Keratinocyte (primary cell): ENCODE results near the gene FAM25C. TPM values are rescaled to one million over a fixed set of nuclear protein-coding genes. Genes with fewer than 3 reads are reported as not detected.
"Not testable (repeated sequence)": the region's sequence is repeated elsewhere in the genome, so short reads cannot be mapped to it uniquely, and the experiment has no call there.

Experiments used
- DNase-seq: peaks from one replicate; pipeline ENCODE4 v3.0.0-alpha.2; 2011; ENCODE audit warnings: low read depth, missing footprints, low spot score
- FAIRE-seq: peaks from 2 replicates; lab custom pipeline; 2011; peaks lifted over from hg19 to GRCh38; lab: Jason Lieb, UNC
- H2AFZ ChIP-seq: 2 replicates; pipeline ENCODE4 v1.6.0; 2012; ENCODE audit warnings: low read length, control low read depth, inconsistent platforms; ENCODE audit not compliant: control insufficient read depth
- H3K27ac ChIP-seq: 2 replicates; pipeline ENCODE4 v1.5.1; 2011; ENCODE audit warnings: low read length; ENCODE audit not compliant: control insufficient read depth, insufficient read depth
- H3K27me3 ChIP-seq: 3 replicates; pipeline ENCODE4 v1.6.0; 2011; ENCODE audit warnings: low read length; ENCODE audit not compliant: control insufficient read depth, insufficient read depth; ENCODE audit errors: extremely low read depth
- H3K36me3 ChIP-seq, 2 experiments: 2 replicates in 1 of 2; 3 replicates in 1 of 2; pipeline ENCODE4 v1.5.1; 2011; ENCODE audit warnings: low read length in 2 of 2, mild to moderate bottlenecking in 1 of 2; ENCODE audit not compliant: control insufficient read depth in 2 of 2, insufficient read depth in 2 of 2; ENCODE audit errors: extremely low read depth in 1 of 2
- H3K4me1 ChIP-seq: 3 replicates; pipeline ENCODE4 v1.5.1; 2011; ENCODE audit warnings: low read length; ENCODE audit not compliant: control insufficient read depth, insufficient read depth; ENCODE audit errors: extremely low read depth
- H3K4me2 ChIP-seq: 3 replicates; pipeline ENCODE4 v1.6.0; 2011; ENCODE audit warnings: low read depth, low read length; ENCODE audit not compliant: control insufficient read depth, insufficient read depth; ENCODE audit errors: extremely low read depth
- H3K4me3 ChIP-seq, 3 experiments: fragments of 200-600 bp in 1 of 3; sonication (generic) in 1 of 3; 2 replicates in 2 of 3; 3 replicates in 1 of 3; pipeline ENCODE4 v1.5.1; 2011 to 2016; ENCODE audit warnings: low read length in 3 of 3, mild to moderate bottlenecking in 3 of 3, control low read depth in 2 of 3, inconsistent platforms in 1 of 3, low read depth in 1 of 3, mixed read lengths in 1 of 3, mixed run types in 1 of 3, moderate library complexity in 1 of 3; ENCODE audit not compliant: control insufficient read depth in 2 of 3, insufficient read depth in 2 of 3; ENCODE audit errors: extremely low read depth in 1 of 3
- H3K79me2 ChIP-seq: 2 replicates; pipeline ENCODE4 v1.6.0; 2012; ENCODE audit warnings: low read length; ENCODE audit not compliant: control insufficient read depth, insufficient read depth
- H3K9ac ChIP-seq: 3 replicates; pipeline ENCODE4 v1.6.0; 2011; ENCODE audit warnings: low read length; ENCODE audit not compliant: control insufficient read depth, insufficient read depth; ENCODE audit errors: extremely low read depth
- H3K9me1 ChIP-seq: 3 replicates; pipeline ENCODE4 v1.6.0; 2011; ENCODE audit warnings: low read length; ENCODE audit not compliant: control insufficient read depth, insufficient read depth; ENCODE audit errors: extremely low read depth
- H3K9me3 ChIP-seq: 2 replicates; pipeline ENCODE4 v1.5.1; 2012; ENCODE audit warnings: low read depth, low read length; ENCODE audit not compliant: control insufficient read depth
- H4K20me1 ChIP-seq: 3 replicates; pipeline ENCODE4 v1.6.0; 2011; ENCODE audit warnings: low read length; ENCODE audit not compliant: control insufficient read depth, insufficient read depth; ENCODE audit errors: extremely low read depth
- dilution Hi-C: fragments of 300-500 bp; cut with MboI; formaldehyde crosslinking; loops from one replicate; pipeline ENCODE4 v1.7.0; 2020; ENCODE audit warnings: low sequenced_read_pairs; ENCODE audit not compliant: extremely low pct_ligation_motif_present
- polyA minus RNA-seq, 3 experiments: library from RNA; depleted of rRNA, polyadenylated mRNA; stranded (reverse); fragments of >200 nt; gene quantifications; 1 replicate in 1 of 3; 2 replicates in 1 of 3; 3 replicates in 1 of 3; pipeline ENCODE4 v1.2.3, GENCODE V29; 2011
- polyA plus RNA-seq, 5 experiments: library from polyadenylated mRNA; depleted of rRNA in 3 of 5; stranded (reverse) in 3 of 5; stranded (forward) in 1 of 5; unstranded in 1 of 5; fragments of >200 nt; gene quantifications; 1 replicate in 1 of 5; 2 replicates in 3 of 5; 3 replicates in 1 of 5; pipeline versions ENCODE4 v1.2.1 to v1.2.3, GENCODE V29; 2011 to 2012; ENCODE audit warnings: missing spikeins in 2 of 5, low read depth in 1 of 5, low replicate concordance in 1 of 5

FAM25C gene
- 4.8 to 28.2 TPM (median 26.2 TPM) in 3 replicates for polyA plus RNA-seq
- 42.0 TPM for polyA plus RNA-seq (2011; ENCODE audit: low read depth)
- 14.4 and 47.4 TPM in 2 replicates for polyA plus RNA-seq (2011; cell fraction: cytosol; rRNA removed)
- polyA plus RNA-seq (2011; cell fraction: nucleus; rRNA removed) = 7.7 and 23.2 TPM in 2 replicates
- polyA plus RNA-seq (2012; ENCODE audit: low replicate concordance) = 7.7 TPM in 1 of 2 replicates, not detected in the other
- 1.6 to 3.3 TPM (median 2.7 TPM) in 3 replicates for polyA minus RNA-seq
- polyA minus RNA-seq (2011; cell fraction: cytosol; rRNA and poly(A)+ RNA removed) = not detected
- polyA minus RNA-seq (2011; cell fraction: nucleus; rRNA and poly(A)+ RNA removed) = 6.7 TPM in 1 of 2 replicates, not detected in the other

DNA sequence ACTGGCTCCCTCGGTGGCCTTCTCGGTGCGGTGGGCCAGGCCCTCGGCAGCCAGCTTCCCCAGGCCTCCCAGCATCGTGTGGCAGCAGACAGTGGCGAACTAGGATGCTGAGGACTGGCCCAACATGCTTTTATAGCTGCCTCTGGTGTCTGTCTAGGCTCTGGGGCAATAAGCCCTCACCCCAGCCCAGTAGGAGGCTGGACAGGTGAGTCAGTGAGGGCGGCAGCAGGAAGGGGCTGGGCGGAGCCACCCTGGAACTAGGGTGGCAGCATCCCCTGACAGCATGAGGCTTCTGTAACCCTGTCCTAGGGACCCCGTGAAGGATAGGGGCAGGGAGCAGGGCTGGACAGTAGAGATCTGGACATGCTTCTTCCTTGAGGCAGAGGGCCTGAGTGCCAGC lies at the start of gene FAM25C:
Gene FAM25C, minus strand, starts transcription at position 101 of the 400 bp plus-strand sequence. Its CDS starts 26 bp downstream, at position 75.
- DNase-seq, H3K79me2 ChIP-seq, H3K27me3 ChIP-seq, H3K9me1 ChIP-seq, H3K9ac ChIP-seq, dilution Hi-C loops, H3K27ac ChIP-seq, FAIRE-seq, H3K4me2 ChIP-seq, H3K36me3 ChIP-seq, H2AFZ ChIP-seq, H3K4me1 ChIP-seq, H3K4me3 ChIP-seq, H4K20me1 ChIP-seq, H3K9me3 ChIP-seq: not testable (repeated sequence)

DNA sequence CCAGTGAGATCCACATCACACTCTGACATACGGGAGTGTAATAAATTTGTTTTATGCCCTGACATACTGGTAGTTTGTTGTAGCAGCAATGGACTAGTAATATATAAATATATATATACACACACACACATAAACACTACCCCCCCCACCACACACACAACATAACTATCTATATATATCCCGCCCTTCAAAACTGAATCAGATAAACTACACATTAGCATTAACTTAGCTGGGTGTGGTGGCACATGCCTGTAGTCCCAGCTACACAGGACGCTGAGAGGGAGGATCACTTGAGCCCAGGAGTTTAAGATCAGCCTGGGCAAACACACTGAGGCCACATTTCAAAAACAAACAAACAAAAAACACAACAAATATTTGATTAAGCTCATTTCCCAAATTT lies 45.0 kb upstream of the FAM25C start:
- H3K79me2 ChIP-seq, H3K4me3 ChIP-seq, H3K9me3 ChIP-seq, H4K20me1 ChIP-seq, H3K9me1 ChIP-seq, FAIRE-seq, H3K9ac ChIP-seq, dilution Hi-C loops, H3K4me2 ChIP-seq, DNase-seq, H3K27me3 ChIP-seq, H3K4me1 ChIP-seq, H3K27ac ChIP-seq, H2AFZ ChIP-seq, H3K36me3 ChIP-seq: not testable (repeated sequence)

DNA sequence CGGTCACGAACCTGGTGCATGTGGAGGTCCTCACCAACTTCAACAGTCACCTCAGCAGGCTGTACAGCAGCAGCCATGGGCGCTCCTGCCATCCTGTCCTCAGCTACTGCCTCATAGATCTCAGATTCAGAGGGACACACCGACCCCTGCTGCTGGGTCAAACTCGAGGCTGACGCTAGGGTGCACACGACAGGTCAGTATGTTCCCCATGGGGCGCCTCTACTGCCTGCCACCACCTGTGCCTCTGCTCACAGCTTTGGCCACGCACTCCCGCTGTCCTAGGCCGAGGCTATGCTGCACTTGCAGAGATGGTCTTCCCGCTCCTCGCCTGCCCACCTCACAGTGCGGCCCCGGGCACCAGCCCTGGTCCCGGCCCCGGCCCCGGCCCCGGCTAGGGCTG lies 31.8 kb upstream of the FAM25C start:
- H2AFZ ChIP-seq, FAIRE-seq, H3K4me1 ChIP-seq, dilution Hi-C loops, H3K79me2 ChIP-seq, H3K9me1 ChIP-seq, H3K4me3 ChIP-seq, H3K9ac ChIP-seq, H3K4me2 ChIP-seq, H3K27ac ChIP-seq, DNase-seq, H4K20me1 ChIP-seq, H3K9me3 ChIP-seq, H3K36me3 ChIP-seq, H3K27me3 ChIP-seq: not testable (repeated sequence)

DNA sequence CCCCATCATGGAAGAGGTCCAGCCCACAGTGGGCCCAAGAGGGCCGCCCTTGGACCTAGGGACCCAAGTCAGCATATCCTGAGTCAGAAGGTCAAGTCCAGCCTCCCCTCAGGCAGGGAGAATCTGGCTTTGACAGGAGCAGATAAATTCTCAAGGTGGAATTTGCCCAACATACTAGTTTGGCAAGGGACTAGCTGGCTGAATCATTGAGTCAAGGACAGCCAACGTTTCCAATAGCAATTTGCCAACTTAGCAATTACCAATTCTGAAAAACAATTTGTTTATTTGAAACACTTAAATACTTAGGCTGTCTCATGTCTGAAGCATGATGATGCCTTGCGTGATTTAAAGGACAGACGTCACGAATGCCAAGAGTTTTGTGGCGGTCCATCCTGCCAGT lies 2.7 kb upstream of the FAM25C start:
- H3K27me3 ChIP-seq, H3K9me3 ChIP-seq, DNase-seq, H3K27ac ChIP-seq, H3K9me1 ChIP-seq, dilution Hi-C loops, FAIRE-seq, H4K20me1 ChIP-seq, H3K4me1 ChIP-seq, H3K4me3 ChIP-seq, H3K4me2 ChIP-seq, H3K79me2 ChIP-seq, H3K9ac ChIP-seq, H3K36me3 ChIP-seq, H2AFZ ChIP-seq: not testable (repeated sequence)

DNA sequence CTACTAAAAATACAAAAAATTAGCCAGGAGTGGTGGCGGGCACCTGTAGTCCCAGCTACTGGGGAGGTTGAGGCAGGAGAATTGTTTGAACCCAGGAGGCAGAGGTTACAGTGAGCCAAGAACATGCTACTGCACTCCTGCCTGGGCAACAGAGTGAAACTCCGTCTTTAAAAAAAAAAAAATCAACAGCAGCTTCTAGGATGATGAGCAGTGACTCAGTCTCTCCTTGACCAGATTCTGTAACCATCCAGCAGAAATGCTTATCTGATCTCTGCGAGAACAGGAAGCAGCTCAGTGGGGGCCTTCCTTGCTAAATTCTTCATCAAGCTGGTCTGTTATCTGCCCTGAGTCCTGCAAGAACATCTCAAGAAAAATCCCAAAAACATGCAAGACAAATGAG lies 5.5 kb downstream of the FAM25C start:
- H3K4me3 ChIP-seq, H3K9me3 ChIP-seq, DNase-seq, H3K4me2 ChIP-seq, H3K27ac ChIP-seq, dilution Hi-C loops, FAIRE-seq, H3K9ac ChIP-seq, H3K9me1 ChIP-seq, H3K4me1 ChIP-seq, H2AFZ ChIP-seq, H3K79me2 ChIP-seq, H4K20me1 ChIP-seq, H3K36me3 ChIP-seq, H3K27me3 ChIP-seq: not testable (repeated sequence)
